ENCODE results near the gene CTSZ.

The CTSZ gene

GRCh38 chr20:59010995-59011873 is 4.2 kb upstream of the CTSZ start:
- Histone ChIP-seq H3K9me3 (no peaks in the 10 kb centered on the region), H3K4me3 (ENCODE audit: low read depth in 1 of 2, low read length in 1 of 2) (no peak overlapping the region), H3K27ac (no peak overlapping the region), H3K4me1 (ENCODE audit: control insufficient read depth in 1 of 2, insufficient read depth in 1 of 2, low read depth in 1 of 2, low read length in 1 of 2) (peaks cover 14 to 20% of the 10 kb centered on the region in 2 experiments), H3K27me3 (peaks cover 24% of the 10 kb centered on the region), H3K36me3 (no peaks in the 10 kb centered on the region)
- no peak for TF ChIP-seq CTCF (IDR thresholded peaks at IDR 0.05)

GRCh38 chr20:59010321-59010994 is 3.4 kb upstream of the CTSZ start:
- no peaks in the 10 kb centered on the region for H3K9me3 ChIP-seq
- no peak overlapping the region for H3K4me3 ChIP-seq (ENCODE audit: low read depth in 1 of 2, low read length in 1 of 2)
- TF ChIP-seq CTCF (IDR thresholded peaks at IDR 0.05), result no peak
- no peak overlapping the region for H3K27ac ChIP-seq
- H3K27me3 ChIP-seq, result peaks cover 24% of the 10 kb centered on the region
- H3K36me3 ChIP-seq, result no peaks in the 10 kb centered on the region
- peaks cover 20 to 27% of the 10 kb centered on the region in 2 experiments for H3K4me1 ChIP-seq (ENCODE audit: control insufficient read depth in 1 of 2, insufficient read depth in 1 of 2, low read depth in 1 of 2, low read length in 1 of 2)

- Histone ChIP-seq H3K27me3 (peaks cover 11% of the 10 kb centered on the region), H3K36me3 (peaks cover 5% of the 10 kb centered on the region), H3K9me3 (no peaks in the 10 kb centered on the region), H3K4me1 (ENCODE audit: control insufficient read depth in 1 of 2, insufficient read depth in 1 of 2, low read depth in 1 of 2, low read length in 1 of 2) (peaks cover 37 to 44% of the 10 kb centered on the region in 2 experiments), H3K4me3 (ENCODE audit: low read depth in 1 of 2, low read length in 1 of 2) (no peak overlapping the region), H3K27ac (peak overlapping the region; percentile 97)
- TF ChIP-seq CTCF (IDR thresholded peaks at IDR 0.05), result no peak
Observed at GRCh38 chr20:59008715-59009336, 1.8 kb upstream of the CTSZ start.

- H3K4me1 ChIP-seq (ENCODE audit: control insufficient read depth in 1 of 2, insufficient read depth in 1 of 2, low read depth in 1 of 2, low read length in 1 of 2), result peaks cover 46 to 53% of the 10 kb centered on the region in 2 experiments
- peak overlapping the region; percentile 86 to 88 for H3K4me3 ChIP-seq (ENCODE audit: low read depth in 1 of 2, low read length in 1 of 2)
- no peak for TF ChIP-seq CTCF (IDR thresholded peaks at IDR 0.05)
- peak overlapping the region; percentile 97 for H3K27ac ChIP-seq
- H3K36me3 ChIP-seq, result peaks cover 15% of the 10 kb centered on the region
- no peaks in the 10 kb centered on the region for H3K9me3 ChIP-seq
- H3K27me3 ChIP-seq, result peaks cover 2% of the 10 kb centered on the region
Observed at GRCh38 chr20:59007665-59008511, 834 bp upstream of the CTSZ start.

All from neutrophil (primary cell).